NB4 (cell line): ENCODE measurements around the gene ORM1.

ENCODE experiments used
- DNase-seq: peaks from one replicate; pipeline ENCODE4 v3.0.0; 2010; ENCODE audit warnings: low read depth
- H3K4me3 ChIP-seq: one replicate; pipeline ENCODE4 v1.5.1; 2011; ENCODE audit warnings: mild to moderate bottlenecking, low read depth, low read length, moderate library complexity
- MAX ChIP-seq: IDR thresholded peaks from 2 replicates; pipeline ENCODE4 v1.6.1; 2011; ENCODE audit warnings: low read depth, low read length
- MYC ChIP-seq: IDR thresholded peaks from 2 replicates; pipeline ENCODE4 v1.6.1; 2011; ENCODE audit warnings: low read depth, low read length
- POLR2A ChIP-seq: IDR thresholded peaks from 2 replicates; pipeline ENCODE4 v1.6.1; 2011; ENCODE audit warnings: mild to moderate bottlenecking; ENCODE audit not compliant: insufficient read length; ENCODE audit errors: extremely low read depth
- TF ChIP-seq, protein P1 (sequence below): IDR thresholded peaks from one replicate; pipeline ENCODE4 v1.5.1; 2012; ENCODE audit warnings: low read depth, low read length

Gene ORM1

GRCh38 chr9:114299286-114300152, 23.4 kb upstream of the ORM1 start:
- DNase-seq, result no peak
- no peak overlapping the region for H3K4me3 ChIP-seq
- no peak for TF ChIP-seq MAX
- TF ChIP-seq, protein P1, sequence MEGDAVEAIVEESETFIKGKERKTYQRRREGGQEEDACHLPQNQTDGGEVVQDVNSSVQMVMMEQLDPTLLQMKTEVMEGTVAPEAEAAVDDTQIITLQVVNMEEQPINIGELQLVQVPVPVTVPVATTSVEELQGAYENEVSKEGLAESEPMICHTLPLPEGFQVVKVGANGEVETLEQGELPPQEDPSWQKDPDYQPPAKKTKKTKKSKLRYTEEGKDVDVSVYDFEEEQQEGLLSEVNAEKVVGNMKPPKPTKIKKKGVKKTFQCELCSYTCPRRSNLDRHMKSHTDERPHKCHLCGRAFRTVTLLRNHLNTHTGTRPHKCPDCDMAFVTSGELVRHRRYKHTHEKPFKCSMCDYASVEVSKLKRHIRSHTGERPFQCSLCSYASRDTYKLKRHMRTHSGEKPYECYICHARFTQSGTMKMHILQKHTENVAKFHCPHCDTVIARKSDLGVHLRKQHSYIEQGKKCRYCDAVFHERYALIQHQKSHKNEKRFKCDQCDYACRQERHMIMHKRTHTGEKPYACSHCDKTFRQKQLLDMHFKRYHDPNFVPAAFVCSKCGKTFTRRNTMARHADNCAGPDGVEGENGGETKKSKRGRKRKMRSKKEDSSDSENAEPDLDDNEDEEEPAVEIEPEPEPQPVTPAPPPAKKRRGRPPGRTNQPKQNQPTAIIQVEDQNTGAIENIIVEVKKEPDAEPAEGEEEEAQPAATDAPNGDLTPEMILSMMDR, result no peak
- no peak for TF ChIP-seq POLR2A
- no peak for TF ChIP-seq MYC

DNA sequence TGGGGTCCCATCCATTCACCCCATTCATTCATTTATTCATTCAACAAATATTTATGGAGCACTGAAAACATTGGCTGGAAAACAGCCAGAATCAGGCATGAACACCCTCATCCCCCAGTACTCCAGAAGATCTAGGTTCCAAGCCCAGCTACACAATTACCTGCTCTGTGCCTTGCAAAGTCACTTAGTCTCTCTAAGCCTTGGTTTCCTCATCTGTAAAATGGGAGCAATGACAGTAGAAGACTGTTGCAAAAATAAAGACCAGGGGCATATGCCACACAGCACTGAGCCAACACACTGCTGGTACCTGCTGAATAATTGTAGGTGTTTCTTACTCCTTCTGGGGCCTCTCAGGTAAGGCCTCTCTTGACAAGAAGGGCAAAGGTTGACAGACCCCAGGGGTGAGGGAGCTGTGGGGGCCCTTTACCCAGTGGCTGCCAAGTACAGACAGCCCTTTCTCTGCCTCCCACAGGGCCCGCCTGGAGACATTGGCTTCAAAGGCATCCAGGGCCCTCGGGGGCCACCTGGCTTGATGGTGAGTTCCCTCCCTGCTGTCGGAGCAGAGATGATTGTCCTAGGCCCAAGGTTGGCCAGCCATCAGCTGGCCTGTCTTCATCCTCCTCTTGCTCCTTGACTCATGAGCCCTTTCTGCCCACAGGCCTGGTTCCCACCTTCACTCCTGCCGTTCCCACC, 22.6 kb upstream of the ORM1 start:
- TF ChIP-seq MAX (no peak), MYC (no peak), POLR2A (no peak)
- no peak overlapping the region for H3K4me3 ChIP-seq
- no peak for DNase-seq

DNA sequence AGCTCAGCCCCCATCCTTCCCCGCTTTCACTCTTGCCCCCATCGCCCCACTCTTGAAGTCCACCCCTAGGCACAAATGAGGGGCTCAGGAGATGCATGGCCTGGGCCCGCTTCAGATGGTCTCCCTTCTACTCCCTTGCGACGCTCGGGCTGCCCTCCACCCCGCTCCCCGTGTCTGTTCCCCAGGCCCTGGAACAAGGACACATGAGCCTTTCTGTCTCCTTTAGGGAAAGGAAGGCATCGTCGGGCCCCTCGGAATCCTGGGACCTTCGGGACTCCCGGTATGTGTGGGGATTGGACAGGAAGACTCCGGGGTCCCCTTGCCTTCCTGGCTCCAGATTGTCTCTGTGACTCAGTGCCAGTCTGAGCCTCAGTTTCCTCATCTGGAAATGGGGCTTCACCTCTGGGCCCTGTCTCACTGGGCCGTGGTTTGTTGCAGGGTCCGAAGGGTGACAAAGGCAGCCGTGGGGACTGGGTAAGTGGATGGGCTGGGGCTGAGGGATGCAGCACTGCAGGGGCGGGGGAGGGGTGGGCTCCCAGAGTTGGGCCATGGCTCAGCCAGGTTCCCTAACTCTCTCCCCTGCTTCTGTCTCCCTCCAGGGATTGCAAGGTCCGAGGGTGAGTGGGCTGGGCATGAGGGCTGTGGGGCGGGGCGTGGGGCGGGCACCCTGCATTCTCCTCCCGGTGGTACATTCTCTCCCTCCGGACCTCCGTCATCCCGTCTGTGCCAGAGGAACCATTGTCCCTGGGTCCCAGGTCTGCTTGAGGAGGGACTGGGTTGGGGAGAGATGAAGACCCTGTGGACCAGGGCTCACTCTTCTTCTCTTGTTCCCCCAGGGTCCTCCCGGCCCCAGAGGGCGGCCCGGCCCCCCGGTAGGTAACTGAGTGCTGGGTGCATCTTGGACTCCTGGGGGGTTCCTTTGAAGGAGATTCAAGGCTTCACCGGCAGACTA, 21.8 kb upstream of the ORM1 start:
- no peak for DNase-seq
- no peak overlapping the region for H3K4me3 ChIP-seq
- TF ChIP-seq, protein P1, result no peak
- no peak for TF ChIP-seq POLR2A
- TF ChIP-seq MYC, result no peak
- no peak for TF ChIP-seq MAX

- DNase-seq, result no peak
- H3K4me3 ChIP-seq, result no peak overlapping the region
- TF ChIP-seq MYC (no peak), MAX (no peak), POLR2A (no peak)
- TF ChIP-seq, protein P1, result no peak
Observed at GRCh38 chr9:114301798-114302565, 20.9 kb upstream of the ORM1 start.

GRCh38 chr9:114302727-114303126, 20.2 kb upstream of the ORM1 start:
- TF ChIP-seq, protein P1, result no peak
- TF ChIP-seq POLR2A, result no peak
- TF ChIP-seq MYC, result no peak
- TF ChIP-seq MAX, result no peak
- DNase-seq, result no peak
- no peak overlapping the region for H3K4me3 ChIP-seq
